NCI-H2196 (cell line): ENCODE results near the gene TUBA3E.
"Not testable (repeated sequence)": the region's sequence is repeated elsewhere in the genome, so short reads cannot be mapped to it uniquely, and the experiment has no call there.

ENCODE experiments used
- DNase-seq: peaks from one replicate; lab custom pipeline; 2025; ENCODE audit not compliant: unreplicated experiment; lab: John Stamatoyannopoulos, UW

The TUBA3E gene

DNA sequence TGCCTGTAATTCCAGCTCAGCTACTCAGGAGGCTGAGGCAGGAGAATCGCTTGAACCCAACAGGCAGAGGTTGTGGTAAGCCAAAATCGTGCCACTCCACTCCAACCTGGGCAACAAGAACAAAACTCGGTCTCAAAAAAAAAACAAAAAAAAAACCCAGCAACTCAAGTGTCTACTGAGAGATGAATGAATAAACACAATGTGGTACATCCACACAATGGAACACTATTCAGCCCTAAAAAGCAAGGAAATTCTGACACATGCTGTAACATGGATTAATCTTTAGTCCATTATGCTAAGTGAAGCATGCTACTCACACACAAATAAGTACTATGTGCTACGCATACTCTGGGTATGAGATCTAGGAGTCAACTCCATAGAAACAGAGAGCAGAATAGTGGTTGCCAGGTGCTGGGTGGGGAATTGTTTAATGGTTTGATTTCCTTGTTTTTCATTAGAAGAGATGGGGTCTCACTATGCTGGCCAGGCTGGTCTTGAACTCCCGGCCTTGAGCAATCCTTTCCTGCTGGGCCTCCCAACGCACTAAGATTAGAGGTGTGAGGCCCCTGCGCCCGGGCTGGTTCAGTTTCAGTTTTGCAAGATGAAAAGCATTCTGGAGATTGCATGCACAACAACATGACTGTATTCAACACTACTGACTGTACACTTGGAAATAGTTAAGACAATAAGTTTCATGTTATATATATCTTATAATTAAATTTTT lies 32.8 kb downstream of the TUBA3E start:
- DNase-seq: no peak

GRCh38 chr2:130162968-130163367 lies 35.3 kb downstream of the TUBA3E start:
- no peak for DNase-seq

- DNase-seq: not testable (repeated sequence)
These were observed 35.8 kb downstream of the TUBA3E start for GRCh38 chr2:130162486-130162885.

GRCh38 chr2:130160838-130161705 lies 37.2 kb downstream of the TUBA3E start:
- DNase-seq: not testable (repeated sequence)

GRCh38 chr2:130160131-130160530 lies 38.1 kb downstream of the TUBA3E start:
- no peak for DNase-seq

GRCh38 chr2:130159376-130159775 lies 38.9 kb downstream of the TUBA3E start:
- not testable (repeated sequence) for DNase-seq

DNA sequence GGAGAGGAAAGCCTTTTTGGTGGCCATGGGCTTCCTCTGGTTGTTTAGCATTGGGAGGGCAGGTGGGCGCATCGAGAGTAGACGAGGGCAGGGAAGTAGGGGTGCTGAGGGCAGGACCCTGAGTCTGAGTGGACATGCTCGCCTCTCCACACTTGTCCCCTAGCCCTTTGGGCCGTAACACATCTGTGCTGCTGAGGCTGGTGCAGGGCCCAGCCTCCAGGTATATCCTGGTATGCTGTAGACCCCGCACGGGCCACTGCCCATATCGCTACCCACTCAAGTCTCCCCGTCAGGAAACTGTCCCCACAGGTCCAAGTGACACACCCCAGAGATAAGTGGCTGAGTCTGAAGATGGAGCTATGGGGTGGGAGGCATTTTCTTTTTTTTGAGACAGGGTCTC lies 39.6 kb downstream of the TUBA3E start:
- no peak for DNase-seq

DNA sequence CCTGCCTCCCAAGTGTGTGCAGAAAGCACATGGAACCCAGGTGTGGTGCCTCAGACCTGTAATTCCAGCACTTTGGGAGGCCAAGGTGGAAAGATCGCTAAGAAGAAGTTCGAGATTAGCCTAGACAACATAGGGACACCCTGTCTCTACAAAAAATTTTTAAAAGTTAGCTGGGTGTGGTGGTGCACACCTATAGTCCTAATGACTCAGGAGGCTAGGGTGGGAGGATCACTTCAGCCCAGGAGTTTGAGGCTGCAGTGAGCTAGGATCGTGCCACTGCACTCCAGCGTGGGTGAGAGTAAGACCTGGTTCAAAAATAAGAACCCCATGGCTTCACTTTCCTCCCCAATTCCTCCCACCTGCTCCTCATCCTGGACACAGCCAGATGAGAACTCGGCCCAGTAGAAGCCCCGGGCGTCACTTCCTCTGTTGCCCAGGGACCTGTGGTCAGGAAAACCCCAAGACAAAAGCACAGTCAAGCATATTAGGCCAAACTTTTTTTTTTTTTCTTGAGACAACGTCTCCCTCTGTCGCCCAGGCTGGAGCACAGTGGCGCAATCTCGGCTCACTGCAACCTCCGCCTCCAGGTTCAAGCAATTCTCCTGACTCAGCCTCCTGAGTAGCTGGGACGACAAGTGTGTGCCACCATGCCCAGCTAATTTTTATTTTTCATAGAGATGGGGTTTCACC lies 40.3 kb downstream of the TUBA3E start:
- not testable (repeated sequence) for DNase-seq

DNA sequence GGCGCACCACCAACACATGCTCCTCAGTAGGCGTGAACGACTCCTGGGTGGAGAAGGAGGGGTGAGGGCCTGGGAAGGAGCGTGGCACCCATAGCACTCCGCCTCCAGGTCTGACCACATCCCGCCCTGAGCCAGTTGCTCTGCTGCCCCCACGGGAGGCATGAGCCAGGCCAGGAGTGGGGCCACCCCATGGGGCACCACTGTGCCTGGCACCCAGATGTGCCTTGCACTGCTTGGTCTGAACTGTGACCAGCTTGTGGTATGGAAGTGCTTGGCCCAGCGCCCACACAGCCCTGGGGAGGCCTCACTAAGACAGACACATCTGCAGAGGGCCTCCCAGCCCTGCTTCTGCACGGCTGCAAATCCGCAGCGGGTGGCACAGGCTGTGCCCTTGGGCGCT lies 40.9 kb downstream of the TUBA3E start:
- DNase-seq: peak; percentile 56

GRCh38 chr2:130156624-130157004 lies 41.6 kb downstream of the TUBA3E start:
- DNase-seq: no peak

DNA sequence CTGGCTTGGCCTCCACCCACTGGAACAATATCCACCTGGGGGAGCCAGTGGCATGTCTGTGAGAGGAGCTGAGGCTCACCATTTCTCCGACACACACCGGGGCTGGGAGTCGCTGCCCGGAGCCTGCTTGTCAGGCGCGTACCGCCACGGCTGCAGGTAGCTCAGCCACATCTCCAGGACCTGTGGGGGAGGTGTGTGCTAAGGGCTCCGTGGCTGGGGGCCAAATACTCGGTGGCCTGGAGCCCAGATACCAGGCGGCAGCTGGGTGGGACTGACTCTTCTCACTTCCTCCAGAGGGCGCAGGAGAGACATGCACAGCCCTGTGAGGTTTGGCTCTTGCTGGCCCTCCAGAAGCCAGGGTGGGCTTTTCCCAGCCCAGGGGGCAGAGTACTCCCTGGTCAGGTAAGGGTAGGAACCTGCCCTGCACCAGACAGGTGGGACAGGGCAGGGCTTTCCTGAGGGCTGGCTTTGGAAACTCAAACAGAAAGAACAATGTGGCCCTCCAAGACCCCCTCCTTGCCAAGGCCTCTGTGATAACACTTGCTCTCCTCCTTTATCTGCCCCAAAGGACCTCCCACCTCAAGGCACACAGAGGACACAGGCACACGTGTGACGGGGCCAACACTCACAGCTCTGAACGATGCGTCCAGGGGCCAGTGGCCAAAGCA lies 42.1 kb downstream of the TUBA3E start:
- DNase-seq: peak; percentile 94

DNA sequence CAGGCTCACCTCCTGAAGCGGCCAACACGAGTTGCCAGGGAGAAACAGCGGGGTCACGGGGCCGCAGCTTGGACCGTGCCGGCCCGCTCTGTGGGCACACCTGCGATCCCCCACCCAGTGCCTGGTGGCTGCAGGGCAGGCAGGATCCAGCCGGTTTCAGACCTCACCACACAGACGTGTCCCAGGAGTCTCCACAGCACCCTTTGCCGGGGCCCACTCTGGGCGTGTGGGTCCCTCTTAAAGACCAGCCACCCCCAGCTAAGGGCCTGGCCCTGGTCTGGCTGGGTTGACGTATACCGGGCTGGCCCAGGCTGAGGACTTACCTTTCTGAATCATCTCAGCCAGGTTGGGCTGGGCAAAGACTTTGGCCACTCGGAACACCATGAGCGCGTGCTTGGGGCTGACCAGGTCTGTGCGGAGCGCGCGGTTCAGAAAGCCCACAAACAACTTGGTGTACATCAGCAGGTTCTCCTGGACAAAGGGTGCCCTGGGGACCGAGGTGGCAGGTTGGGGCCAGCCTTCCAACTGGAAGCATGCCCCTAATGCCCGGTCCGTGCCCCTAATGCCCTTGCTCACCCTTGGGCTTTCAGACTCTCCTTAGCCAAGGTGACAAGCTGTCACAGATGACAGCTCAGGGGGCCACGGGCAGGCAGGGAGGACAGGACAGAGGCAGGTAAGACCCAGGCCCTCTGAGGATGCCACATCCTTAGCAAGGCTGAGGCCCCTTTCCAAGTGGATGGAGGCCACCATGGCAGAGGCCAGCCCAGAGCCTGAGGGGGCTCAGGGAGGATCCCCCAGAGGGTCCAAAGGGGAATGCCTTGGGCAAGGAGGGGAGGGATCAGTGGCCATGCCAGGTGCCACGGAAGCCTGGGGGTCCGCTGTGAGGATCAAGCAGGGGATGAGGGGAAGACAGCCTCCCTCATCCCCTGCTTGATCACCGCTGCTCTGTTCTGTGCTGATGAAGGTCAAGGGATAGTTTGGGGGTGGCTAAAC lies 43.2 kb downstream of the TUBA3E start:
- DNase-seq: no peak

DNA sequence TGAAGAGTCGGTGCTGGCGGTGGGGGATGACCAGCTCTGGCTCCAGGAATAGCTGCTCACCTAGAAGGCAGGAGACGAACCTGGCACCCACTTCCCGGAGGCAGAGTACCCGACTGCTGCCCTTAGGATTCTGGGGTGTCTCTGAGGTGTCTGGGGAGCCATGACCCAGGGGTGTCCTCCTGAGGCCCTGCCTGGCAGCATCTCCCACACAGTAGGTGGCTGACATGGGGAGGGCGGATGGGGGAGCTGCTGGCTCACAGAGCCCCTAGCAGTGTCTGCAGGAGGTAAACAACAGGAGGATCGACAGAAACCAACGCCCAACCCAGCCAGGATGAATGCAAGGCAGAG lies 43.8 kb downstream of the TUBA3E start:
- DNase-seq: not testable (repeated sequence)

DNA sequence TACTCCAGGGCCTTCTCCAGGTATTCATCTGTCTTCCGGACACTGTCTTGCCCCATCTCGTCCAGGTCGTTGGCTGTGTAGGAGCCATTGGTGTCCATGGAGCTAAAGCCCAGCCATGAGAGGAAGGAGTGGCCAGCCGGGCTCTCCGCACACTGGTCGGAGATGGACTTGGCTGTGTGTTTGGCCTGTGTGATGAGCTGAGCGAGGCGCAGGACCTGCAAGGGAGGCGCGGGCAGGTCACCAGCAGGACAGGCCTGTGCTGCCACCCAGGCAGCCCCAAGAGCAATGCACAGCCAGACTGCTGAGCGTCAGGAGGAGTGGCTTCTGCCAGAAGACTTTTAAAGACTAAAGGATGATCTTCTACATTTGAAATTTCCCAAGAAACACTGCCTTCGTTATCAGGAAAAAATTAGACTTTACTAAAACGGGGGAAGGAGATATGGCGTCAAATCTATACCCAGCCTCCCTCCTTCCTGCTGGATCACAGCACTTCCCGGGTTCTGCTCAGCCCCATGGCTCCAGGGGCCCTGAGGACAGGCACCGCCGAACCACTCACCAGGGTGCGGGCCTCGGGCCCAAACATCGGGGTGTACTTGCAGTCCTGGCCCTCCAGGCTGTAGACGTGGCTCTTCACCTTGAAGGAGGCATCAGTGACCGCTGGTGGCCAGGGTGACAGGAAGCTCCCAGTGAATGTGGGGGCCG lies 44.4 kb downstream of the TUBA3E start:
- not testable (repeated sequence) for DNase-seq

GRCh38 chr2:130152816-130153595 lies 45.2 kb downstream of the TUBA3E start:
- no peak for DNase-seq

DNA sequence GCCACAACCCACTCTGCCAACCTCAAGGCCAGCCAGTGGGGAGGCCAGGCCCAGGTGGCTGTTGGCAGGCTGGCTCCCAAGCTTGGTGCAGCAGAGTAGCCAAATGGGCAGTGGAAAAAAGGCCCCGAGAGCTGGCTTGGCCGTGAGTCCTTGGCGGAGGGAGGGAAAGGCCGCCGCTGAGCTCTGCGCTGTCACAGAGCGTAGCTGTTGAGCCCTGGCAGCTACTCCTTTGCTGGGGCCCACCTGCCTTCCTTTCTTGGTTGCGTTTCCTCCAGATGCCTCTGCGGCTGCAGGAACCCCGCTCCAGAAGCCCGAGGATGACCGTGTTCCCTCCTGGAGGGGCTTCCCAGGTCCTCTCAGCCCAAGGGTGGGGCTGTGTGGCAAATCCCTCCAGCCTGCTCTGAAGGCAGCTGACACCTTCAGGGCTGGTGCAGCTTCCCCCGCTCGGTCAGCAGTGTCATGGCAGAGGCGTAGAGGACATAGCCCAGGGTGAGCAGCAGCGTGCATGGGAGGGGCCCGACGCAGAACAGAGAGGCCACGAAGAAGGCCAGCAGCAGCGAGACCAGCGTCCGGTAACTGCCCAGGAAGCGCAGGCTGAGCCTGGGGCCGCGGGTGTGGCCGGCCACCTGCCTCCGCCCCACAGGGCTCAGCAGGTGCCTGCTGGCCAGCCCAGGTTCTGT lies 46.0 kb downstream of the TUBA3E start:
- not testable (repeated sequence) for DNase-seq

GRCh38 chr2:130151145-130151512 lies 47.1 kb downstream of the TUBA3E start:
- not testable (repeated sequence) for DNase-seq
